IMR-90 (cell line): ENCODE measurements around the gene KRT1. TPM values are rescaled to one million over a fixed set of nuclear protein-coding genes. Genes with fewer than 3 reads are reported as not detected.

ENCODE experiments used
- ATAC-seq: fragments of 200-7000 bp; cut with Tn5 transposase; 2 replicates; pipeline ENCODE4 v1.9.1; 2020; ENCODE audit warnings: low read depth, mild to moderate bottlenecking, moderate library complexity
- BruUV-seq: library from RNA; stranded (reverse); fragments of 400-500 nt; replicated peaks from 2 replicates; lab custom pipeline; 2021; lab: Mats Ljungman, UMichigan
- CTCF ChIA-PET: fragments of 300-600 bp; formaldehyde crosslinking; extraction: SDS; loops from one replicate; lab custom pipeline; 2021; ENCODE audit warnings: antibody characterized with exemption; lab: Yijun Ruan, JAX
- POLR2A ChIA-PET: fragments of 300-600 bp; sonication (Branson Sonifier 250); formaldehyde crosslinking; loops from one replicate; lab custom pipeline; 2022; ENCODE audit warnings: antibody characterized with exemption; ENCODE audit not compliant: unreplicated experiment; lab: Charles Lee
- DNase-seq: peaks from one replicate; pipeline ENCODE4 v3.0.0; 2013
- H2AFZ ChIP-seq: replicated peaks from 2 replicates; pipeline ENCODE3; 2013; ENCODE audit warnings: low read length, mild to moderate bottlenecking; ENCODE audit not compliant: poor library complexity
- H2AK5ac ChIP-seq: 2 replicates; pipeline ENCODE4 v1.6.1; 2013; ENCODE audit warnings: low read depth, low read length, inconsistent platforms
- H2AK9ac ChIP-seq: replicated peaks from 2 replicates; pipeline ENCODE3; 2013; ENCODE audit warnings: mild to moderate bottlenecking, low read depth, low read length, moderate library complexity; ENCODE audit not compliant: poor library complexity
- H2BK120ac ChIP-seq: 2 replicates; pipeline ENCODE4 v1.6.1; 2013; ENCODE audit warnings: low read depth, low read length, inconsistent platforms
- H2BK15ac ChIP-seq: 3 replicates; pipeline ENCODE4 v1.6.1; 2013; ENCODE audit warnings: low read depth, low read length, inconsistent platforms
- H2BK20ac ChIP-seq: 2 replicates; pipeline ENCODE4 v1.6.1; 2013; ENCODE audit warnings: low read depth, mild to moderate bottlenecking, inconsistent platforms, low read length, moderate library complexity
- H2BK5ac ChIP-seq: 2 replicates; pipeline ENCODE4 v1.6.1; 2013; ENCODE audit warnings: mild to moderate bottlenecking, low read depth, low read length, inconsistent platforms; ENCODE audit not compliant: poor library complexity, severe bottlenecking
- H3K14ac ChIP-seq: replicated peaks from 2 replicates; pipeline ENCODE4 v1.6.1; 2013; ENCODE audit warnings: low read depth, low read length, inconsistent platforms
- H3K18ac ChIP-seq: 2 replicates; pipeline ENCODE4 v1.6.1; 2013; ENCODE audit warnings: low read depth, low read length, control low read depth
- H3K23ac ChIP-seq: 2 replicates; pipeline ENCODE4 v1.6.1; 2013; ENCODE audit warnings: low read depth, low read length, inconsistent platforms
- H3K27ac ChIP-seq: 2 replicates; pipeline ENCODE4 v1.5.1; 2013; ENCODE audit warnings: mild to moderate bottlenecking, control low read depth, low read length; ENCODE audit not compliant: insufficient read depth
- H3K27me3 ChIP-seq: 2 replicates; pipeline ENCODE4 v1.6.1; 2013; ENCODE audit warnings: low read length; ENCODE audit not compliant: control insufficient read depth, insufficient read depth
- H3K36me3 ChIP-seq: 2 replicates; pipeline ENCODE4 v1.6.1; 2013; ENCODE audit warnings: low read length, mixed read lengths; ENCODE audit not compliant: control insufficient read depth, insufficient read depth
- H3K4ac ChIP-seq: 2 replicates; pipeline ENCODE4 v1.6.1; 2013; ENCODE audit warnings: low read depth, low read length, inconsistent platforms
- H3K4me1 ChIP-seq: 2 replicates; pipeline ENCODE4 v1.6.1; 2013; ENCODE audit warnings: low read length, mixed read lengths; ENCODE audit not compliant: control insufficient read depth, insufficient read depth
- H3K4me2 ChIP-seq: 2 replicates; pipeline ENCODE4 v1.6.1; 2013; ENCODE audit warnings: low read depth, mild to moderate bottlenecking, control low read depth, low read length, moderate library complexity
- H3K4me3 ChIP-seq: 2 replicates; pipeline ENCODE4 v1.5.1; 2013; ENCODE audit warnings: low read depth, mild to moderate bottlenecking, control low read depth, low read length, moderate library complexity; ENCODE audit not compliant: insufficient read depth
- H3K56ac ChIP-seq: 2 replicates; pipeline ENCODE4 v1.6.1; 2013; ENCODE audit warnings: low read length, inconsistent platforms; ENCODE audit not compliant: insufficient read depth; ENCODE audit errors: extremely low read depth
- H3K79me1 ChIP-seq, 2 experiments: 2 replicates each; pipeline ENCODE4 v1.6.1; 2013; ENCODE audit warnings: low read length in 2 of 2, inconsistent platforms in 1 of 2, low read depth in 1 of 2
- H3K9ac ChIP-seq: 2 replicates; pipeline ENCODE4 v1.6.1; 2013; ENCODE audit warnings: low read depth, low read length, control low read depth
- H3K9me1 ChIP-seq: 2 replicates; pipeline ENCODE4 v1.6.1; 2013; ENCODE audit warnings: low read length, inconsistent platforms; ENCODE audit not compliant: insufficient read depth
- H3K9me3 ChIP-seq: 2 replicates; pipeline ENCODE4 v1.6.1; 2013; ENCODE audit warnings: low read length; ENCODE audit not compliant: control insufficient read depth, insufficient read depth
- H4K20me1 ChIP-seq: 2 replicates; pipeline ENCODE4 v1.6.1; 2013; ENCODE audit warnings: low read length, inconsistent platforms; ENCODE audit not compliant: insufficient read depth
- H4K5ac ChIP-seq: 2 replicates; pipeline ENCODE4 v1.6.1; 2013; ENCODE audit warnings: mild to moderate bottlenecking, low read depth, low read length, control low read depth
- H4K8ac ChIP-seq, 2 experiments: 2 replicates each; pipeline ENCODE4 v1.6.1; 2013; ENCODE audit warnings: low read depth in 2 of 2, low read length in 2 of 2, control low read depth in 1 of 2, inconsistent platforms in 1 of 2
- H4K91ac ChIP-seq: 2 replicates; pipeline ENCODE4 v1.6.1; 2013; ENCODE audit warnings: low read depth, low read length, inconsistent platforms; ENCODE audit not compliant: insufficient read depth
- BHLHE40 ChIP-seq: fragments of 150-350 bp; IDR thresholded peaks from 2 replicates; pipeline ENCODE4 v1.6.1; 2016; ENCODE audit warnings: mild to moderate bottlenecking, low read depth, low read length
- CEBPB ChIP-seq: IDR thresholded peaks from 2 replicates; pipeline ENCODE4 v1.6.1; 2012; ENCODE audit warnings: low read depth, low read length, improper control_type of control experiment
- ELK1 ChIP-seq: fragments of 150-350 bp; IDR thresholded peaks from 2 replicates; pipeline ENCODE4 v1.6.1; 2016; ENCODE audit warnings: low read depth, mild to moderate bottlenecking, low read length, moderate library complexity, borderline replicate concordance
- FOS ChIP-seq: fragments of 150-350 bp; IDR thresholded peaks from 2 replicates; pipeline ENCODE4 v1.6.1; 2016; ENCODE audit warnings: low read depth, low read length
- MAFK ChIP-seq: IDR thresholded peaks from 2 replicates; pipeline ENCODE4 v1.6.1; 2012; ENCODE audit warnings: low read depth, low read length, improper control_type of control experiment
- MAZ ChIP-seq: IDR thresholded peaks from 2 replicates; pipeline ENCODE4 v1.6.1; 2012; ENCODE audit warnings: low read depth, mild to moderate bottlenecking, low read length, improper control_type of control experiment, moderate library complexity, borderline replicate concordance
- MXI1 ChIP-seq: IDR thresholded peaks from 2 replicates; pipeline ENCODE4 v1.6.1; 2012; ENCODE audit warnings: low read depth, mild to moderate bottlenecking, low read length, moderate library complexity, borderline replicate concordance
- NFE2L2 ChIP-seq: fragments of 150-350 bp; IDR thresholded peaks from 2 replicates; pipeline ENCODE4 v1.6.1; 2016; ENCODE audit warnings: low read depth, mild to moderate bottlenecking, low read length
- POLR2A ChIP-seq: IDR thresholded peaks from 2 replicates; pipeline ENCODE4 v1.6.1; 2012; ENCODE audit warnings: mild to moderate bottlenecking, low read depth, low read length
- RAD21 ChIP-seq: IDR thresholded peaks from 2 replicates; pipeline ENCODE4 v1.6.1; 2012; ENCODE audit warnings: low read length, improper control_type of control experiment
- RFX5 ChIP-seq: IDR thresholded peaks from 2 replicates; pipeline ENCODE4 v1.8.0; 2012; ENCODE audit warnings: low read depth, mild to moderate bottlenecking, low read length, moderate library complexity
- SMC3 ChIP-seq: fragments of 150-350 bp; IDR thresholded peaks from 2 replicates; pipeline ENCODE4 v1.6.1; 2016; ENCODE audit warnings: low read depth, mild to moderate bottlenecking, antibody characterized with exemption, low read length, moderate library complexity
- USF2 ChIP-seq: fragments of 150-350 bp; IDR thresholded peaks from 2 replicates; pipeline ENCODE4 v1.6.1; 2017; ENCODE audit warnings: mild to moderate bottlenecking, antibody characterized with exemption, low read length, low read depth
- WGBS, 2 experiments: methylation state at CpG; one replicate each; pipeline versions ENCODE4 v1.1.5 to v1.1.7; 2013; ENCODE audit warnings: missing lambda C conversion rate in 2 of 2; ENCODE audit not compliant: insufficient read length in 1 of 2; ENCODE audit errors: extremely low coverage in 2 of 2; 5-methylcytosine and 5-hydroxymethylcytosine counted together
- dilution Hi-C: fragments of 300-500 bp; cut with HindIII; formaldehyde crosslinking; loops from one replicate; pipeline ENCODE4 v1.14.3; 2018; ENCODE audit warnings: low sequenced_read_pairs; ENCODE audit not compliant: unreplicated experiment
- in situ Hi-C: fragments of 300-500 bp; cut with MboI; formaldehyde crosslinking; loops from 3 replicates; pipeline ENCODE4 v1.14.3; 2019; ENCODE audit warnings: low sequenced_read_pairs, inconsistent platforms, mixed read lengths
- intact Hi-C: fragments of 100-400 bp; cut with micrococcal nuclease; formaldehyde crosslinking; loops from 2 replicates; pipeline ENCODE4 v1.10.0; 2022
- polyA plus RNA-seq, 3 experiments: library from polyadenylated mRNA; depleted of rRNA; stranded (reverse); fragments of >200 nt; gene quantifications; 2 replicates each; pipeline ENCODE4 v1.2.3, GENCODE V29; 2012; ENCODE audit warnings: low replicate concordance in 1 of 3
- total RNA-seq: library from RNA; depleted of rRNA; stranded (reverse); fragments of >200 nt; gene quantifications from 2 replicates; pipeline ENCODE4 v1.2.3, GENCODE V29; 2012
- TF ChIP-seq, protein P1 (sequence below): conservative IDR thresholded peaks from 2 replicates; pipeline ENCODE4 v1.5.1; 2012; ENCODE audit warnings: mild to moderate bottlenecking, low read depth, low read length, improper control_type of control experiment

KRT1 gene
- total and polyA plus RNA-seq, 2 of the 4 experiments (the other 2 are of a cell fraction), result not detected

DNA sequence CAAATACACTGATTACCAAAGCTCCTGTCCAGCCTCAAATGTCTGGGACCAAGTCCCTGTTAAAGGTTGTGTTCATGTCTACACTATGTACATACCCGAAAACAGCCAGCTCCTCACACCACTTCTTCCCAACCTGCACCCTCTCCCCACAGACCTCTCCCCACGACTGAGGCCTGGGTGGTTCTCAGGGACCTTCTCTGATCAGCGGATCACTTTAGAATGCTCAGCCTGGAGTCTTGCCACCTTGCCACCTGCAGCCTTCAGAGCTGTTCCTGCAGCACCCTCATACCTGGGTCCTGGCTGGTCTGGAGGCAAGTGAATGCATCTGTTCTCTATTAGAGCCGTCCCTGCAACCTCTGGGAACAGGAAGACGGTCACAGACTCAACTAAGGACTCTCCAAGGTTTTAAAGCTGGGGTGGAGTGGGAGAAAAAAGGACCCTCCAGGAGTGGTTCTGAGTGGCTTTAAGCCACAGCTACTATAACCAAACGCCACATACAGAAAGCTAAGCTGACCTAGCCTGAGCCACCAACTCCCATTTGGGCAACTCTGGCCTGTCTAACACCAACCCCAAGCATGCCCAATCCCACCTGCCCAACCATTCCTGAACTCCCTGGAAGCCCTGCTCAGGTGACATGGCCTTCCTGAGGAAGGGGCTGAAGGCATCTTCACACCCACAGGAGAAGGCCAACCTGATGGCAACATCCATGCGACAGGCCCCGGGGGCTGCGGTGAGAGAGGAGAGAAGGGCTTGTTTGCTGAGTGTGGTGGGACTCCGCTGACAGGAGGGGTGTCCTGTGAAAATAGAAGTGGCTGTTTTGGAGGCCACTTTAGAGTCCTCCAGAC lies 36.8 kb downstream of the KRT1 start:
- intact Hi-C loops, result no loop called here
- H3K14ac ChIP-seq, result no peak overlapping the region
- H2AK9ac ChIP-seq, result no peak overlapping the region
- no peak overlapping the region for H3K18ac ChIP-seq
- no peaks in the 10 kb centered on the region for H3K79me1 ChIP-seq
- CTCF ChIA-PET, result no interaction called here
- WGBS, 2 experiments, result 49% methylated on average over 2 of the region's 10 CpGs; no CpG with 5 or more reads in 1 of the 2 experiments
- no peak overlapping the region for H3K4me2 ChIP-seq
- BruUV-seq, result no TSS peak
- no peaks in the 10 kb centered on the region for H3K9me3 ChIP-seq
- H4K8ac ChIP-seq, result no peak overlapping the region
- H3K27ac ChIP-seq, result no peak overlapping the region
- no peak overlapping the region for H3K9ac ChIP-seq
- in situ Hi-C loops, result no loop called here
- no peak for TF ChIP-seq ELK1
- TF ChIP-seq, protein P1, sequence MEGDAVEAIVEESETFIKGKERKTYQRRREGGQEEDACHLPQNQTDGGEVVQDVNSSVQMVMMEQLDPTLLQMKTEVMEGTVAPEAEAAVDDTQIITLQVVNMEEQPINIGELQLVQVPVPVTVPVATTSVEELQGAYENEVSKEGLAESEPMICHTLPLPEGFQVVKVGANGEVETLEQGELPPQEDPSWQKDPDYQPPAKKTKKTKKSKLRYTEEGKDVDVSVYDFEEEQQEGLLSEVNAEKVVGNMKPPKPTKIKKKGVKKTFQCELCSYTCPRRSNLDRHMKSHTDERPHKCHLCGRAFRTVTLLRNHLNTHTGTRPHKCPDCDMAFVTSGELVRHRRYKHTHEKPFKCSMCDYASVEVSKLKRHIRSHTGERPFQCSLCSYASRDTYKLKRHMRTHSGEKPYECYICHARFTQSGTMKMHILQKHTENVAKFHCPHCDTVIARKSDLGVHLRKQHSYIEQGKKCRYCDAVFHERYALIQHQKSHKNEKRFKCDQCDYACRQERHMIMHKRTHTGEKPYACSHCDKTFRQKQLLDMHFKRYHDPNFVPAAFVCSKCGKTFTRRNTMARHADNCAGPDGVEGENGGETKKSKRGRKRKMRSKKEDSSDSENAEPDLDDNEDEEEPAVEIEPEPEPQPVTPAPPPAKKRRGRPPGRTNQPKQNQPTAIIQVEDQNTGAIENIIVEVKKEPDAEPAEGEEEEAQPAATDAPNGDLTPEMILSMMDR, result no peak
- no peak for TF ChIP-seq MXI1
- no peak for TF ChIP-seq MAZ
- TF ChIP-seq POLR2A, result no peak
- no peak for TF ChIP-seq NFE2L2
- no peak for TF ChIP-seq USF2
- TF ChIP-seq RAD21, result no peak
- no peak for TF ChIP-seq CEBPB
- no peak for TF ChIP-seq FOS
- TF ChIP-seq SMC3, result no peak
- no peak for TF ChIP-seq MAFK
- TF ChIP-seq BHLHE40, result no peak
- no peak for TF ChIP-seq RFX5
- H3K27me3 ChIP-seq, result peaks cover 31% of the 10 kb centered on the region
- DNase-seq, result no peak
- POLR2A ChIA-PET, result no interaction called here
- H2AFZ ChIP-seq, result no peak overlapping the region
- H3K23ac ChIP-seq, result no peak overlapping the region
- H3K4me1 ChIP-seq, result no peaks in the 10 kb centered on the region
- no peak overlapping the region for H2BK120ac ChIP-seq
- dilution Hi-C loops, result no loop called here
- H4K20me1 ChIP-seq, result no peaks in the 10 kb centered on the region
- H4K91ac ChIP-seq, result no peak overlapping the region
- no peaks in the 10 kb centered on the region for H3K36me3 ChIP-seq
- H4K5ac ChIP-seq, result no peak overlapping the region
- no peak overlapping the region for H2BK5ac ChIP-seq
- no peak overlapping the region for H2AK5ac ChIP-seq
- no peak for ATAC-seq
- no peak overlapping the region for H3K4ac ChIP-seq
- no peak overlapping the region for H3K4me3 ChIP-seq
- no peak overlapping the region for H2BK20ac ChIP-seq
- no peak overlapping the region for H3K56ac ChIP-seq
- no peaks in the 10 kb centered on the region for H3K9me1 ChIP-seq
- no peak overlapping the region for H2BK15ac ChIP-seq
